ENCODE results near the gene UROC1.
A peak's percentile ranks its signal among the peaks of the same experiment; 100 is the strongest.

Gene UROC1

DNA sequence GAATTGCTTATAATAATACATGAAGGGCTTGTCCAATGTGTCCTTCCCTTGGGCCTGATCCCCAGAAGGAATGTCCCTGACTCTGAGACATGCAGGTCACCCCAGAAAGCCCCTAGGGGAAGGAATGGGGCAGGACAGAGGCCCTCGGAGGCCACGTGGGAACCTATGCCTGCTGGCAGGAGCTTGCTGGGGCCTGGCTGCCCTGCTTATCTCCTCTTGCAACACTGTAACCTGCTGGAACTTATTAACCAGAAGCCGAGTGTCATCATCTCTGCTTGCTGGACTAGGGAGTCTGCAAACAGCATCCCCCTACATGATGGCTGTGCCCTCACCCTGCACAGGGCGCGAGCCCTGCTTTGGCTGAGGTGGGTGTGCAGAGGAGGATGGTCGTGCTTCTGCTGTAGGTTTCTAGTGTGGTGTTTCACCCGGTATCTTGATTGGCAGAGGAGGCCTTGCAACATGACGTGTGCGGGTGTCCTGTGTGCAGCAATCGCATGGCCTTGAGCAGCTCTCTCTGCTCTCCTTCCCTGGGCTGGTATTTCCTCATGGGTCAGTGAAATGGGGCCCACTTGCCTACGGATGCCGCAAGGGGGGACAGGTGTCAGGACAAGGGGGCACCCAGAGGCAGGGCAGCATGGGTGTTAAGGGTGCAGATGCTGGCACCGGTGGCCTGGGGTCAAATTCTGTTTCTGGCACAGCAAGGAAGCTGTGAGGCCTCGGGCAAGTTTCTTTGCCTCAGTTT, 11.4 kb upstream of the UROC1 start:
- Histone ChIP-seq H3K9me2 (replicated peaks; ENCODE audit: low read depth, low read length) (no peaks in the 10 kb centered on the region), H2AFZ (ENCODE audit: low read length) (no peak overlapping the region), H3K9me3 (ENCODE audit: insufficient read depth, low read depth, low read length) (no peaks in the 10 kb centered on the region), H3K4me2 (ENCODE audit: low read depth, low read length, poor library complexity, severe bottlenecking) (peak overlapping the region; percentile 76), H3K4me3 (ENCODE audit: low read length, poor library complexity, severe bottlenecking) (no peak overlapping the region), H3K4me1 (ENCODE audit: insufficient read depth, low read length, poor library complexity, severe bottlenecking) (peaks cover 82% of the 10 kb centered on the region), H3K9ac (ENCODE audit: low read depth, low read length, poor library complexity, severe bottlenecking) (peak overlapping the region; percentile 81), H4K20me1 (ENCODE audit: insufficient read depth, low read length, poor library complexity, severe bottlenecking) (no peaks in the 10 kb centered on the region), H3K27me3 (ENCODE audit: insufficient read depth, low read length, poor library complexity, severe bottlenecking) (no peaks in the 10 kb centered on the region), H3F3A (ENCODE audit: low read depth) (no peaks in the 10 kb centered on the region), H3K36me3 (ENCODE audit: insufficient read depth, low read length) (no peaks in the 10 kb centered on the region), H3K79me2 (ENCODE audit: insufficient read depth, low read length) (no peaks in the 10 kb centered on the region)
- no peak for TF ChIP-seq EZH2phosphoT487 (IDR thresholded peaks at IDR 0.05; ENCODE audit: borderline replicate concordance)
- TF ChIP-seq CTCF (conservative IDR thresholded peaks at IDR 0.05; ENCODE audit: low read length) = no peak

GRCh38 chr3:126528419-126528799, 10.8 kb upstream of the UROC1 start:
- Histone ChIP-seq H3K4me1 (ENCODE audit: insufficient read depth, low read length, poor library complexity, severe bottlenecking) (peaks cover 82% of the 10 kb centered on the region), H3K4me2 (ENCODE audit: low read depth, low read length, poor library complexity, severe bottlenecking) (peak overlapping the region; percentile 76), H3K9me3 (ENCODE audit: insufficient read depth, low read depth, low read length) (no peaks in the 10 kb centered on the region), H2AFZ (ENCODE audit: low read length) (no peak overlapping the region), H3K27me3 (ENCODE audit: insufficient read depth, low read length, poor library complexity, severe bottlenecking) (no peaks in the 10 kb centered on the region), H3F3A (ENCODE audit: low read depth) (no peaks in the 10 kb centered on the region), H3K9ac (ENCODE audit: low read depth, low read length, poor library complexity, severe bottlenecking) (peak overlapping the region; percentile 81), H4K20me1 (ENCODE audit: insufficient read depth, low read length, poor library complexity, severe bottlenecking) (no peaks in the 10 kb centered on the region), H3K79me2 (ENCODE audit: insufficient read depth, low read length) (no peaks in the 10 kb centered on the region), H3K36me3 (ENCODE audit: insufficient read depth, low read length) (no peaks in the 10 kb centered on the region), H3K9me2 (replicated peaks; ENCODE audit: low read depth, low read length) (no peaks in the 10 kb centered on the region), H3K4me3 (ENCODE audit: low read length, poor library complexity, severe bottlenecking) (no peak overlapping the region)
- TF ChIP-seq CTCF (conservative IDR thresholded peaks at IDR 0.05; ENCODE audit: low read length) (no peak), EZH2phosphoT487 (IDR thresholded peaks at IDR 0.05; ENCODE audit: borderline replicate concordance) (no peak)

DNA sequence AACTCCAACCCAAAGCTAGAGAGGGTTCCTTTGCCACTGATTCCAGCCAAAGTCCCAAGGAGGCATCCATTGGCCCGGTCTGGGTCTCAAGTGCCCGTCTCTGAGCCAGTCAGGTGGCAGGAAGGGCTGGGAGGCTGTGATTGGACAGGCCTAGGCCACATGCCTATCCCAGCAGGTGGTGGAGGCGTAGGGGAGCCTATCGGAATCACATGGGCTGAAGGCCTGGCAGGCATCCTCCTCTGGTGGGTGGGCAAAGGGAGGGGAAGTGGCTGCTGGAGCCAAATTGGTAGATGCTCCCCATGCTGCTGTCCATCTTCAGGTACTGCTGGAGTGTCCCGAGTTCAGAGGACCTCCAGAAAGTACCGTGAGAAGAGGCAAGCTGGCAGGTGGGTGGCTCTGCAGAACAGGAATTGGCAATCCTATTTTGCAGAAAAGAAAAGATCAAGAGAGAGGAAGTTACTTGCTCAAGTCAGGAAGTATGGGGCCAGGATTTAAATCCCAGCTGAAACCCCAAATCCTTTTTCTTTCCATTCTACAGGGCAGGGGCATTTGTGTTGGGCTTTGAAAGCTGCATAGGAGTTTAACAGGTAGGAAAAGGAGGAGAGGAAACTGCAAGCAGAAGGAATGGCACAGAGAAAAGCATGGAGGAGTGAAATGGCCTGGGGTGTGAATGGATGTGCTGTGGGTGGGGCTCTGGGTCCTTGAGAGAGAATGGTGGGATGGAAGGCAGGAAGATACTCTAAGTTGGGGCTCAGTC, 10.1 kb upstream of the UROC1 start:
- no peaks in the 10 kb centered on the region for H3K79me2 ChIP-seq (ENCODE audit: insufficient read depth, low read length)
- H2AFZ ChIP-seq (ENCODE audit: low read length) = no peak overlapping the region
- no peaks in the 10 kb centered on the region for H3K9me3 ChIP-seq (ENCODE audit: insufficient read depth, low read depth, low read length)
- H4K20me1 ChIP-seq (ENCODE audit: insufficient read depth, low read length, poor library complexity, severe bottlenecking) = no peaks in the 10 kb centered on the region
- H3K4me2 ChIP-seq (ENCODE audit: low read depth, low read length, poor library complexity, severe bottlenecking) = peak overlapping the region; percentile 38
- H3K4me1 ChIP-seq (ENCODE audit: insufficient read depth, low read length, poor library complexity, severe bottlenecking) = peaks cover 81% of the 10 kb centered on the region
- TF ChIP-seq CTCF (conservative IDR thresholded peaks at IDR 0.05; ENCODE audit: low read length) = no peak
- TF ChIP-seq EZH2phosphoT487 (IDR thresholded peaks at IDR 0.05; ENCODE audit: borderline replicate concordance) = no peak
- H3K36me3 ChIP-seq (ENCODE audit: insufficient read depth, low read length) = no peaks in the 10 kb centered on the region
- H3K27me3 ChIP-seq (ENCODE audit: insufficient read depth, low read length, poor library complexity, severe bottlenecking) = no peaks in the 10 kb centered on the region
- no peaks in the 10 kb centered on the region for H3F3A ChIP-seq (ENCODE audit: low read depth)
- H3K9me2 ChIP-seq (replicated peaks; ENCODE audit: low read depth, low read length) = no peaks in the 10 kb centered on the region
- no peak overlapping the region for H3K4me3 ChIP-seq (ENCODE audit: low read length, poor library complexity, severe bottlenecking)
- peak overlapping the region; percentile 81 for H3K9ac ChIP-seq (ENCODE audit: low read depth, low read length, poor library complexity, severe bottlenecking)

Data from Loucy (cell line).